BE2C (cell line): ENCODE measurements around the gene SMIM23.

Experiments used
- DNase-seq: peaks from one replicate; pipeline ENCODE4 v3.0.0-alpha.2; 2020
- H3K27me3 ChIP-seq: fragments of 250-450 bp; sonication (Bioruptor Pico); 2 replicates; pipeline ENCODE4 v1.5.1; 2020; ENCODE audit warnings: mild to moderate bottlenecking
- H3K36me3 ChIP-seq: fragments of 250-450 bp; sonication (Bioruptor Pico); 2 replicates; pipeline ENCODE4 v1.5.1; 2020; ENCODE audit warnings: mild to moderate bottlenecking
- H3K4me1 ChIP-seq: fragments of 250-450 bp; sonication (Bioruptor Pico); 2 replicates; pipeline ENCODE4 v1.5.1; 2020
- H3K4me3 ChIP-seq: 2 replicates; pipeline ENCODE4 v1.5.1; 2011; ENCODE audit warnings: low read depth, low read length
- H3K9me3 ChIP-seq: fragments of 250-450 bp; sonication (Bioruptor Pico); 2 replicates; pipeline ENCODE4 v1.5.1; 2020
- CTCF ChIP-seq: IDR thresholded peaks from 2 replicates; pipeline ENCODE4 v1.5.1; 2012; ENCODE audit warnings: mild to moderate bottlenecking, low read depth, low read length

The SMIM23 gene

DNA sequence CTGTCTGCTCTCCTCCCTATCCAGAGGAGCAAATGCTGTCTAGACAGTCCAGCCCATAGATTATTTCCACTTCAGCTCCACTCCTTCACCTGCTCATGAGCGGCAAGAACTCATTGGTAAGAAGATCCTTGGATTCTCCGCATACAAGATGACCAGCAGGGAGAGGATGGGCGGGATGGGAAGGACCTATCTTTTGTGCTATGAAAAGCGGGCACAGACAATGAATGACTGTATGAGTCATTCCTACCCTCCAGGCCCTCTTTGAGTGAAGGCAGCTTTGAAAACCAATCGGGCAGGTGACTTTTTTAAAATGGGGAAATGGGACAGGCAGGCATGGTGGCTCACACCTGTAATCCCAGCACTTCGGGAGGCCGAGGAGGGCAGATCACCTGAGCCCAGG, 49.4 kb downstream of the SMIM23 start:
- H3K27me3 ChIP-seq, result no peaks in the 10 kb centered on the region
- DNase-seq, result no peak
- H3K4me3 ChIP-seq, result no peak overlapping the region
- TF ChIP-seq CTCF, result no peak
- no peaks in the 10 kb centered on the region for H3K36me3 ChIP-seq
- no peaks in the 10 kb centered on the region for H3K4me1 ChIP-seq
- H3K9me3 ChIP-seq, result no peaks in the 10 kb centered on the region

GRCh38 chr5:171837522-171837921, 51.9 kb downstream of the SMIM23 start:
- TF ChIP-seq CTCF, result no peak
- Histone ChIP-seq H3K36me3 (no peaks in the 10 kb centered on the region), H3K9me3 (no peaks in the 10 kb centered on the region), H3K27me3 (no peaks in the 10 kb centered on the region), H3K4me3 (no peak overlapping the region), H3K4me1 (no peaks in the 10 kb centered on the region)
- no peak for DNase-seq

DNA sequence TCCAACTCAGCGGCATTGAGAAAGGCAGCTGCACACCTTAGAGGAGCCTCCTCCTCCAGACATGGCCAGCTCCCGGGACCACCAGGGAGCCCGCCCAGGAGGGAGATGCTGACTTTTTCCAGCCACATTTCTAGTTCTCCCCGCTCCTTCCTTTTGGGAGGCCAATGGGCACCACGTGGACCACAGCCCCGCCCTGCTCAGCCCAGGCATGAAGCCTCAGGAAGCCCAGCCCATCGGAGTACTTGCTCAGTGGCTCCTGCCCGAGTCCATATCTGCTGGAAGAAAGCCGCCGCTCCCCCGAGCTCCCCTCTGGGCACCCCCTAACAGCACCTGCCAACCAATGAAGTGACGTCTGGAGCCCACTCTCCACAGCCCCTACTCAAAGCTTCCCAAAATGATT, 52.4 kb downstream of the SMIM23 start:
- no peak for TF ChIP-seq CTCF
- no peak for DNase-seq
- Histone ChIP-seq H3K4me1 (no peaks in the 10 kb centered on the region), H3K36me3 (no peaks in the 10 kb centered on the region), H3K9me3 (no peaks in the 10 kb centered on the region), H3K4me3 (no peak overlapping the region), H3K27me3 (no peaks in the 10 kb centered on the region)

GRCh38 chr5:171839112-171839511, 53.5 kb downstream of the SMIM23 start:
- Histone ChIP-seq H3K4me1 (no peaks in the 10 kb centered on the region), H3K27me3 (no peaks in the 10 kb centered on the region), H3K9me3 (no peaks in the 10 kb centered on the region), H3K4me3 (no peak overlapping the region), H3K36me3 (no peaks in the 10 kb centered on the region)
- no peak for TF ChIP-seq CTCF
- no peak for DNase-seq

- Histone ChIP-seq H3K9me3 (no peaks in the 10 kb centered on the region), H3K27me3 (no peaks in the 10 kb centered on the region), H3K4me1 (no peaks in the 10 kb centered on the region), H3K36me3 (no peaks in the 10 kb centered on the region), H3K4me3 (no peak overlapping the region)
- DNase-seq, result peak; percentile 38
- no peak for TF ChIP-seq CTCF
Measured at GRCh38 chr5:171840066-171840465, 54.4 kb downstream of the SMIM23 start.
